ENCODE data around the gene INAFM2.

- TF ChIP-seq CTCF (conservative IDR thresholded peaks at IDR 0.05 in 1 of 2, IDR thresholded peaks at IDR 0.05 in 1 of 2; ENCODE audit: extremely low read depth in 1 of 2, insufficient read depth in 1 of 2, low read depth in 1 of 2, low read length in 2 of 2) (no peak), EZH2 (IDR thresholded peaks at IDR 0.05; ENCODE audit: borderline replicate concordance, low read length) (no peak)
Measured at GRCh38 chr15:40302288-40302886, 21.1 kb upstream of the INAFM2 start.

All from mammary epithelial cell (primary cell).